H9 (cell line): ENCODE data around the gene SYNE3. TPM values are rescaled to one million over a fixed set of nuclear protein-coding genes. Genes with fewer than 3 reads are reported as not detected.

Experiments used
- DNase-seq: peaks from one replicate; pipeline ENCODE4 v3.0.0-alpha.2; 2017
- H2AFZ ChIP-seq: one replicate; pipeline ENCODE4 v1.6.1; 2013; ENCODE audit warnings: mild to moderate bottlenecking, low read length, control low read depth, moderate library complexity
- H2AK5ac ChIP-seq: 2 replicates; pipeline ENCODE4 v1.6.1; 2013; ENCODE audit warnings: low read length, control low read depth, mixed read lengths; ENCODE audit not compliant: insufficient read length
- H2BK120ac ChIP-seq: one replicate; pipeline ENCODE4 v1.6.1; 2013; ENCODE audit warnings: low read depth, mild to moderate bottlenecking, low read length, control low read depth, inconsistent platforms; ENCODE audit not compliant: poor library complexity, severe bottlenecking
- H2BK12ac ChIP-seq: 2 replicates; pipeline ENCODE4 v1.6.1; 2013; ENCODE audit warnings: low read length, control low read depth, mixed read lengths, low read depth; ENCODE audit not compliant: insufficient read length
- H2BK15ac ChIP-seq: 2 replicates; pipeline ENCODE4 v1.6.1; 2013; ENCODE audit warnings: low read depth, low read length, control low read depth
- H2BK20ac ChIP-seq: one replicate; pipeline ENCODE4 v1.6.1; 2013; ENCODE audit warnings: low read depth, mild to moderate bottlenecking, low read length, control low read depth, inconsistent platforms; ENCODE audit not compliant: poor library complexity, severe bottlenecking
- H2BK5ac ChIP-seq: 2 replicates; pipeline ENCODE4 v1.6.1; 2013; ENCODE audit warnings: low read length, control low read depth, mixed read lengths; ENCODE audit not compliant: insufficient read length
- H3K14ac ChIP-seq: 2 replicates; pipeline ENCODE4 v1.6.1; 2013; ENCODE audit warnings: low read length, control low read depth; ENCODE audit not compliant: insufficient read depth
- H3K18ac ChIP-seq: 2 replicates; pipeline ENCODE4 v1.6.1; 2013; ENCODE audit warnings: low read depth, mild to moderate bottlenecking, mixed read lengths, low read length, control low read depth; ENCODE audit not compliant: insufficient read length
- H3K23ac ChIP-seq: 2 replicates; pipeline ENCODE4 v1.6.1; 2013; ENCODE audit warnings: low read length, control low read depth, mixed read lengths, low read depth; ENCODE audit not compliant: insufficient read length
- H3K23me2 ChIP-seq: 2 replicates; pipeline ENCODE4 v1.6.1; 2013; ENCODE audit warnings: low read depth, mild to moderate bottlenecking, mixed read lengths, low read length, control low read depth; ENCODE audit not compliant: insufficient read length, poor library complexity, severe bottlenecking
- H3K27ac ChIP-seq: 2 replicates; pipeline ENCODE4 v1.5.1; 2013; ENCODE audit warnings: low read length, control low read depth, mixed read lengths, low read depth; ENCODE audit not compliant: insufficient read length
- H3K27me3 ChIP-seq: 2 replicates; pipeline ENCODE4 v1.6.1; 2013; ENCODE audit warnings: low read length, control low read depth, inconsistent platforms; ENCODE audit not compliant: insufficient read depth
- H3K4ac ChIP-seq: 2 replicates; pipeline ENCODE4 v1.6.1; 2013; ENCODE audit warnings: low read depth, mild to moderate bottlenecking, control low read depth, inconsistent platforms, low read length, moderate library complexity
- H3K4me1 ChIP-seq: 2 replicates; pipeline ENCODE4 v1.6.1; 2013; ENCODE audit warnings: low read length, control low read depth, inconsistent platforms; ENCODE audit not compliant: insufficient read depth
- H3K4me2 ChIP-seq: 2 replicates; pipeline ENCODE4 v1.6.1; 2013; ENCODE audit warnings: low read length, control low read depth, mixed read lengths; ENCODE audit not compliant: insufficient read length, insufficient read depth
- H3K56ac ChIP-seq: 2 replicates; pipeline ENCODE4 v1.6.1; 2013; ENCODE audit warnings: low read depth, mild to moderate bottlenecking, mixed read lengths, low read length, control low read depth; ENCODE audit not compliant: insufficient read length
- H3K79me1 ChIP-seq: 2 replicates; pipeline ENCODE4 v1.6.1; 2013; ENCODE audit warnings: low read depth, mild to moderate bottlenecking, moderate library complexity, low read length, control low read depth, inconsistent platforms; ENCODE audit not compliant: insufficient read depth, poor library complexity, severe bottlenecking
- H3K79me2 ChIP-seq: 2 replicates; pipeline ENCODE4 v1.6.1; 2013; ENCODE audit warnings: low read length, control low read depth, inconsistent platforms; ENCODE audit not compliant: insufficient read depth
- H3K9ac ChIP-seq: 2 replicates; pipeline ENCODE4 v1.6.1; 2013; ENCODE audit warnings: low read length, control low read depth, mixed read lengths; ENCODE audit not compliant: insufficient read length; ENCODE audit errors: extremely low read depth
- H3K9me3 ChIP-seq: one replicate; pipeline ENCODE4 v1.6.1; 2013; ENCODE audit warnings: low read depth, low read length, inconsistent platforms; ENCODE audit not compliant: control insufficient read depth
- H3T11ph ChIP-seq: one replicate; pipeline ENCODE4 v1.6.1; 2013; ENCODE audit warnings: mild to moderate bottlenecking, low read length, control low read depth, inconsistent platforms
- H4K20me1 ChIP-seq: one replicate; pipeline ENCODE4 v1.6.1; 2013; ENCODE audit not compliant: control insufficient read depth, insufficient read length, insufficient read depth
- H4K5ac ChIP-seq: 2 replicates; pipeline ENCODE4 v1.6.1; 2013; ENCODE audit warnings: low read depth, mild to moderate bottlenecking, mixed read lengths, low read length, control low read depth; ENCODE audit not compliant: insufficient read length
- H4K8ac ChIP-seq: replicated peaks from 2 replicates; pipeline ENCODE4 v1.6.1; 2013; ENCODE audit warnings: low read length, control low read depth, mixed read lengths, low read depth; ENCODE audit not compliant: insufficient read length
- H4K91ac ChIP-seq: 2 replicates; pipeline ENCODE4 v1.6.1; 2013; ENCODE audit warnings: low read depth, mild to moderate bottlenecking, moderate library complexity, mixed read lengths, low read length, control low read depth; ENCODE audit not compliant: insufficient read length
- H3K27ac Mint-ChIP-seq, 3 experiments: 2 replicates in 2 of 3; 3 replicates in 1 of 3; pipeline ENCODE4 v1.8.0; 2020 to 2021; ENCODE audit warnings: mixed read lengths in 3 of 3, mild to moderate bottlenecking in 1 of 3, moderate library complexity in 1 of 3
- H3K27me3 Mint-ChIP-seq: 2 replicates; pipeline ENCODE4 v1.8.0; 2021; ENCODE audit warnings: low read depth, mild to moderate bottlenecking, moderate library complexity, mixed read lengths
- H3K36me3 Mint-ChIP-seq, 3 experiments: 2 replicates in 2 of 3; 3 replicates in 1 of 3; pipeline ENCODE4 v1.8.0; 2020 to 2021; ENCODE audit warnings: low read depth in 3 of 3, mixed read lengths in 3 of 3; ENCODE audit not compliant: insufficient read depth in 1 of 3
- H3K4me1 Mint-ChIP-seq, 2 experiments: 2 replicates each; pipeline ENCODE4 v1.8.0; 2020; ENCODE audit warnings: mixed read lengths in 2 of 2
- H3K4me3 Mint-ChIP-seq, 2 experiments: 2 replicates in 1 of 2; 3 replicates in 1 of 2; pipeline ENCODE4 v1.8.0; 2020 to 2021; ENCODE audit warnings: mild to moderate bottlenecking in 2 of 2, mixed read lengths in 2 of 2, moderate library complexity in 1 of 2
- H3K9me3 Mint-ChIP-seq, 2 experiments: 2 replicates in 1 of 2; 3 replicates in 1 of 2; pipeline ENCODE4 v1.8.0; 2020; ENCODE audit warnings: mild to moderate bottlenecking in 2 of 2, mixed read lengths in 2 of 2, moderate library complexity in 1 of 2
- CTCF ChIP-seq: fragments of 200-600 bp; sonication (generic); conservative IDR thresholded peaks from 3 replicates; pipeline ENCODE4 v1.8.0; 2021; ENCODE audit warnings: antibody characterized with exemption, mild to moderate bottlenecking
- WGBS: extraction: QIAGEN DNeasy Blood & Tissue Kit; methylation state at CpG from one replicate; pipeline ENCODE4 v1.1.7; 2013; ENCODE audit warnings: missing lambda C conversion rate, low lambda C conversion rate, mixed read lengths; ENCODE audit not compliant: insufficient read length; ENCODE audit errors: extremely low coverage; 5-methylcytosine and 5-hydroxymethylcytosine counted together
- total RNA-seq: library from RNA; stranded (reverse); gene quantifications from 2 replicates; pipeline ENCODE4 v1.2.1, GENCODE V29; 2021

Gene SYNE3
- total RNA-seq, 1 experiment from 2014 or later = 0.11 TPM

DNA sequence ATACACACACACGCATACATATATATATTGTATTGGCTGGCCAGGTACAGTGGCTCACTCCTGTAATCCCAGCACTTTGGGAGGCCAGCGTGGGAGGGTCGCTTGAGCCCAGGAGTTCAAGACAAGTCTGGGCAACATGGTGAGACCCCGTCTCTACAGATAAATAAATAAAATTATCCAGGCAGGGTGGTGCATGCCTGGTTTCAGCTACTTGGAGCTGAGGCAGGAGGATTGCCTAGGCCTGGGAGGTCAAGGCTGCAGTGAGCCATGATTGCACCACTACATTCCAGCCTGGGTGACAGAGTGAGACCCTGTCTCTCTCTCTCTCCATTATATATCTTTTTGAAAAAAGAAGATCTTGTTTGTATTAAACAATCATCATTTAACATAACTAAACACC is 4.6 kb upstream of the SYNE3 start:
- Histone ChIP-seq H3K14ac (no peak overlapping the region), H2BK5ac (no peak overlapping the region), H3T11ph (no peak overlapping the region), H3K18ac (no peak overlapping the region), H3K27me3 (peaks cover 4% of the 10 kb centered on the region; the same call in 1 of the 2 replicates), H2BK120ac (no peak overlapping the region), H2AFZ (no peak overlapping the region), H3K79me2 (no peaks in the 10 kb centered on the region), H3K9ac (no peak overlapping the region), H2BK20ac (no peak overlapping the region), H3K56ac (no peak overlapping the region), H4K8ac (no peak overlapping the region), H3K79me1 (no peaks in the 10 kb centered on the region), H4K20me1 (no peaks in the 10 kb centered on the region), H3K9me3 (no peaks in the 10 kb centered on the region), H4K5ac (no peak overlapping the region), H3K23me2 (peaks cover 4% of the 10 kb centered on the region), H3K27ac (no peak overlapping the region), H2BK12ac (no peak overlapping the region), H3K4me2 (no peak overlapping the region), H3K23ac (no peak overlapping the region), H2BK15ac (no peak overlapping the region), H2AK5ac (no peak overlapping the region), H3K4me1 (no peaks in the 10 kb centered on the region), H3K4ac (no peak overlapping the region), H4K91ac (no peak overlapping the region)
- TF ChIP-seq CTCF = no peak
- Mint-ChIP-seq H3K27me3 (peaks cover 43% of the 10 kb centered on the region), H3K4me3 (no peak overlapping the region), H3K9me3 (no peaks in the 10 kb centered on the region), H3K36me3 (no peaks in the 10 kb centered on the region), H3K27ac (no peak overlapping the region), H3K4me1 (peaks cover 11 to 28% of the 10 kb centered on the region in 2 experiments)
- DNase-seq = no peak
- WGBS = no CpG with 5 or more reads among the region's 4 CpGs
